SH-SY5Y (cell line): ENCODE data around the gene PLCD1.

Experiments used
- GATA2 ChIP-seq: IDR thresholded peaks from 2 replicates; pipeline ENCODE4 v1.6.1; 2011; ENCODE audit warnings: mild to moderate bottlenecking, low read depth, low read length
- GATA3 ChIP-seq: IDR thresholded peaks from 2 replicates; pipeline ENCODE4 v1.6.1; 2011; ENCODE audit warnings: low read depth, mild to moderate bottlenecking, low read length, moderate library complexity

PLCD1 gene

DNA sequence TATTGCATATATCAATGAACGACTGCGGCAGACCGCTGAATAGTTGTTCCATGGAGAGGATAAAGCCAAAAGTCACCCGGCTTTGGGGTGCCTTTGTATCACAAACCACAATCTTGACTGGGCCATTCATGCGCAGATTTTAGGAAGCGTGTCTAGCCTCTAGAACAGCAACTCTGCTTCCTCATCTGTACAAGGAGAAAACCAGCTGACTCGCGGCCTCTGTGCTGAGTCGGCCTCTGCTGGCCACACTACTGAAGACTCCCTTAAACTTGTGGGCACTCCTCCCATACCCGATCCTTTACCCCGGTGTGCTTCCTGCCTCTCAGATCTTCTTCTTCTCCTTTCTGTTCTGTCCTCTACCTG is 10.4 kb upstream of the PLCD1 start:
- TF ChIP-seq GATA2 (no peak), GATA3 (no peak)

DNA sequence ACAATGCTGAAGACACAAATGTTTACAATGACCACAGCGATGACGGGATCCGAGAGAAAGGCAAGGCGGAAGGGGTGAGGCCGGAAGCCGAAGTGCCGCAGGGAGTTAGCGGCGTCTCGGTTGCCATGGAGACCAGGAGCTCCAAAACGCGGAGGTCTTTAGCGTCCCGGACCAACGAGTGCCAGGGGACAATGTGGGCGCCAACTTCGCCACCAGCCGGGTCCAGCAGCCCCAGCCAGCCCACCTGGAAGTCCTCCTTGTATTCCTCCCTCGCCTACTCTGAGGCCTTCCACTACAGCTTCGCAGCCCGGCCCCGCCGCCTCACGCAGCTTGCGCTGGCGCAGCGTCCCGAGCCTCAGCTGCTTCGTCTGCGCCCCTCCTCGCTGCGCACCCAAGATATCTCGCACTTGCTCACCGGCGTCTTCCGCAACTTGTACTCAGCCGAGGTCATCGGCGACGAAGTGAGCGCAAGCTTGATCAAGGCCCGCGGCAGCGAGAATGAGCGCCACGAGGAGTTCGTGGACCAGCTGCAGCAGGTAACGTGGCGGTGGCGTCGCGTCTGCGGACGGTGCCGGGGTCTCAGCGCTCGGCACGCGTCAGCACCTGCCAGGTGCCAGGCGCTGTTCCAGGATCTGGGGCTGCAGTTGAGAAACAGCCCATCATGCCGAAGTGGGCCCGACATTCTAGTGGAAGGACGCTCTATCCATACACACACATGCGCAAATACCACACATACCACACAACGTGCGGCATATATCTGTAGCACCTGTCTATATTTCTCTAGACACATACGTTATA is 9.9 kb upstream of the PLCD1 start, which contains the start of gene DLEC1:
DLEC1 (plus strand) TSS at position 108 of the 798 bp plus-strand sequence; CDS start at position 126, 18 bp downstream.
- TF ChIP-seq GATA3: no peak
- no peak for TF ChIP-seq GATA2

- TF ChIP-seq GATA2 (no peak), GATA3 (no peak)
Measured at GRCh38 chr3:38038447-38038911, 9.0 kb upstream of the PLCD1 start.

- TF ChIP-seq GATA2 (no peak), GATA3 (no peak)
Measured at GRCh38 chr3:38036906-38037305, 7.5 kb upstream of the PLCD1 start.

DNA sequence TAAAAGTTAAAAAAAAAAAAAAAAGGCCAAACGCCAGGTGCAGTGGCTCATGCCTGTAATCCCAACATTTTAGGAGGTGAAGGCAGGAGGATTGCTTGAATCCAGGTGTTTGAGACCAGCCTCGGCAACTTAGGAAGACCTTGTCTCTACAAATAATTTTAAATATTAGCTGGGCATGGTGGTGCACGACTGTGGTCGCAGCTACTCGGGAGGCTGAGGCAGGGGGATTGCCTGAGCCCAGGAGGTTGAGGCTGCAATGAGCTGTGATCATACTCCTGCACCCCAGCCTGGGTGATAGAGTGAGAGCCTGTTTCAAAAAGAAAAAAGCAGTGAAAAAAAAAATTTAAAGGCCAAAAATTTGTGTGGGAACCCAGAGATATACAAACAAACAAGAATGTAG is 6.8 kb upstream of the PLCD1 start:
- TF ChIP-seq GATA2 (no peak), GATA3 (no peak)

DNA sequence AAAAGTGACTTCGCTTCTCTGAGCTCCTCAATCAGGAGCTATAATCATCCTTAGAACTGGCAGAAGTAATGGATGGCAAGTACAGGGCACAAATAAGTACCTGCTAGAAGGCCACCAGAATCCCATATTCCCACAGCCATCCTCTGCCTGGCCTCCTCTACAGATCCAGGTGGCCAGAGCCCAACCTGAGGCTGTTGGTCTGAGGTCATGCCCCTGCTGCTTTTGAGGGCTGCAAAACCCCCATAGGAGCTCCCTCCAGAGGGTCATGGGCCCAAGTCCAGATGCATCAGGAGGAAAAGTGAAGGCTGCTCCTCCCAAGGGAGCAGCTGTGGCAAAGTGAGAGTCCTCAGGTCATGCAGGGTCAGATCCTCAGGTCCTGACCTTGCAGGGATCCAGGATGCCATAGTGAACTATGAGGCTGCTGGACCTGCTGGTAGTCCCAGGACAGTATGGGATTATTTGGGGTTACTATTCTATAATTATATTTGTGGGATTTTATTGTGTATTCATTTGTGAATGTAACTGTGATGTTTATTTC is 3.0 kb upstream of the PLCD1 start:
- TF ChIP-seq GATA2 (no peak), GATA3 (no peak)

- TF ChIP-seq GATA2 (no peak), GATA3 (no peak)
Measured at GRCh38 chr3:38031022-38031994, 1.9 kb upstream of the PLCD1 start.

GRCh38 chr3:38030126-38031021 is 932 bp upstream of the PLCD1 start:
- TF ChIP-seq GATA2 (no peak), GATA3 (no peak)

GRCh38 chr3:38028621-38029361 is 651 bp downstream of the PLCD1 start:
- TF ChIP-seq GATA2: no peak
- TF ChIP-seq GATA3: no peak

DNA sequence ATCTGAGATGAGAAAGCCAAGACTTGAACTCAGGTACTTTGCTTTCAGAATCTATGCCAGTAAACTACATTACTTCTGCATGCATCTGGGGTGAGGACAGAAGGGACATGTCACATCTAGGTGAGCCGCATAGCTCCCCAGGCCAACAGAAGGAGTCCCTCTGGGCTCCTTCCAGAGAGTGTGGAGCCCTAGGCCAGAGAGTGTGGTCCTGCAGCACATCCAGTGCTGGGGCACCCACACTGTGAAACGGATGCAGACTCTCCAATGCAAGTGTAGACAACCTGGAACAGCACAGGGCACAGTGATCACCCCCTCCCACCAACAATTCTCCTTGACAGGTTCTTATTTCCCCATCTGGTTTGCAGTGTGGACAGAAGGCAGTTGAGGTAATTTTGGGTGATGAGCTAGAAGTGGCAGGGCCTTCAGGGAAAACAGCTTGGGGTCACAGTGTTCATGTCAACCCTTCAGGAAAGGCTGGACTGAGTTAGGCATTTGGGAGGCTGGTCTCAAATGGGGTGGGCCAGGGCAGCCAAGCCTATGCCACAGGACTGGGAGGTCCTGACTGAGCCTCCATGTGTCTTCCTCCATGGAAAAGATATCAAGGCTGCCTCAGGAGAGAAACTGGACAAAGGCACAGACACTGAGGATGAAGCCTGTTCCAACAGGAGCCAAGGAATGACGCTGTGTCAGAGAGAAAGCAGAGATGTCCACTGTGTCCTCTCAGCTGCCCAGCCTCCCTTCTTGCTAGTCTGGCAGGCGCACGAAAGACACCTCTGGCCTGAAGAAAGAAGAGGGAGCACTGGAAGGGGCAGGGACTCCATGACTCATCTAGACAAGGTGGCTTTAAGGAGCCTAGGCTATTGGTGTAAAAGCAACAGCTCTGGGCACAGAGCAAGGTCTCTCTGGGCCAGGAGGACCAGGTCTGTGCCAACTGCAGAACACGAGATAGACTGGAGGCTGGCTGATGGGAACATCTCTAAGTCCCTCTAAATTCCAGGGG is 1.7 kb downstream of the PLCD1 start:
- TF ChIP-seq GATA3 (no peak), GATA2 (no peak)

- TF ChIP-seq GATA3 (no peak), GATA2 (no peak)
Measured at GRCh38 chr3:38026856-38027255, 2.6 kb downstream of the PLCD1 start.
